ENCODE measurements around the gene IFT22. TPM values are rescaled to one million over a fixed set of nuclear protein-coding genes. Genes with fewer than 3 reads are reported as not detected.

IFT22 gene
- total RNA-seq (10 to 100 TPM; 21.8 to 50.0 (median 27.8) TPM), polyA plus RNA-seq (10 to 100 TPM; 27.4 to 61.3 TPM)
- long read RNA-seq, donor 1, transcript IFT22-201 (5 exons, 1,130 nt) = major isoform, 25 of 53 reads
- long read RNA-seq, donor 1, transcript IFT22-209 (4 exons, 917 nt) = minor isoform, 8 of 53 reads
- long read RNA-seq, donor 1, transcript IFT22-211 (3 exons, 2,272 nt) = minor isoform, 9 of 53 reads
- long read RNA-seq, donor 1, transcript IFT22-204 (4 exons, 875 nt) = minor isoform, 5 of 53 reads
- long read RNA-seq, donor 1, partial matches to known transcripts = 3 of 53 reads
- long read RNA-seq, donor 1, other reads (novel, unspliced or antisense) = 3 of 53 reads
- long read RNA-seq, donor 2, transcript IFT22-209 (4 exons, 917 nt) = minor isoform, 5 of 30 reads
- long read RNA-seq, donor 2, transcript IFT22-201 (5 exons, 1,130 nt) = major isoform, 17 of 30 reads
- long read RNA-seq, donor 2, partial matches to known transcripts = 0 of 30 reads
- long read RNA-seq, donor 2, other reads (novel, unspliced or antisense) = 0 of 30 reads
- long read RNA-seq, donor 3, transcript IFT22-201 (5 exons, 1,130 nt) = major isoform, 21 of 40 reads
- long read RNA-seq, donor 3, partial matches to known transcripts = 3 of 40 reads
- long read RNA-seq, donor 3, other reads (novel, unspliced or antisense) = 9 of 40 reads

- Histone ChIP-seq H3K4me1 (ENCODE audit: insufficient read depth) (peaks cover 5% of the 10 kb centered on the region), H3K9me3 (no peaks in the 10 kb centered on the region), H3K27me3 (no peaks in the 10 kb centered on the region), H3K4me3 (peak within 1 kb of the TSS; percentile 52), H3K36me3 (no peaks in the 10 kb centered on the region), H3K27ac (peak within 1 kb of the TSS in 1 of 2 donors; percentile 46)
- WGBS, 3 donors = 1% methylated on average over 50 to 69 of the region's 69 CpGs
- peak; percentile 89 to 95 (median 92) for DNase-seq
- TF ChIP-seq POLR2A (IDR thresholded peaks at IDR 0.05) = no peak
- no peak for TF ChIP-seq EP300 (IDR thresholded peaks at IDR 0.05)
- TF ChIP-seq CTCF (IDR thresholded peaks at IDR 0.05) = no peak
- intact Hi-C loops (cut with DNase I) = no loop called here
These were observed at the start of gene IFT22 for GRCh38 chr7:101321491-101322401. TSS of gene IFT22 (minus strand) at chr7:101321812. CDS start at chr7:101321709, 103 bp downstream.

GRCh38 chr7:101370836-101371235, 49.2 kb upstream of the IFT22 start:
- Histone ChIP-seq H3K4me1 (ENCODE audit: insufficient read depth) (no peaks in the 10 kb centered on the region), H3K9me3 (no peaks in the 10 kb centered on the region), H3K27ac (no peak overlapping the region), H3K4me3 (no peak overlapping the region), H3K27me3 (no peaks in the 10 kb centered on the region), H3K36me3 (no peaks in the 10 kb centered on the region)
- intact Hi-C loops (cut with DNase I) = no loop called here
- no peak for TF ChIP-seq EP300 (IDR thresholded peaks at IDR 0.05)
- no peak for TF ChIP-seq POLR2A (IDR thresholded peaks at IDR 0.05)
- TF ChIP-seq CTCF (IDR thresholded peaks at IDR 0.05) = no peak
- 36 to 66% (median 57%) methylated on average over 5 of the region's 5 CpGs for WGBS, 3 donors
- no peak for DNase-seq

GRCh38 chr7:101368422-101369165, 47.0 kb upstream of the IFT22 start:
- TF ChIP-seq CTCF (IDR thresholded peaks at IDR 0.05) (no peak), EP300 (IDR thresholded peaks at IDR 0.05) (no peak), POLR2A (IDR thresholded peaks at IDR 0.05) (no peak)
- no peaks in the 10 kb centered on the region for H3K36me3 ChIP-seq
- no peaks in the 10 kb centered on the region for H3K9me3 ChIP-seq
- peaks cover 2% of the 10 kb centered on the region for H3K4me1 ChIP-seq (ENCODE audit: insufficient read depth)
- intact Hi-C loops (cut with DNase I) = no loop called here
- no peak for DNase-seq
- H3K27ac ChIP-seq = no peak overlapping the region
- H3K4me3 ChIP-seq = no peak overlapping the region
- WGBS, 3 donors = 65 to 78% (median 73%) methylated on average over 8 of the region's 8 CpGs
- no peaks in the 10 kb centered on the region for H3K27me3 ChIP-seq
